ENCODE measurements around the gene CCDC102B. TPM values are rescaled to one million over a fixed set of nuclear protein-coding genes. Genes with fewer than 3 reads are reported as not detected.

The CCDC102B gene
- total RNA-seq, 1 donor, result 3.1 TPM

GRCh38 chr18:68840554-68841263, 42.8 kb downstream of the CCDC102B start:
- TF ChIP-seq CTCF (IDR thresholded peaks at IDR 0.05; ENCODE audit: insufficient read depth, low read length), result no peak
- H3K4me3 ChIP-seq (ENCODE audit: low read depth, low read length), result no peak overlapping the region
- DNase-seq (ENCODE audit: low read depth), result peak; percentile 95

GRCh38 chr18:68841301-68841700, 43.4 kb downstream of the CCDC102B start:
- DNase-seq (ENCODE audit: low read depth), result no peak
- H3K4me3 ChIP-seq (ENCODE audit: low read depth, low read length), result no peak overlapping the region
- no peak for TF ChIP-seq CTCF (IDR thresholded peaks at IDR 0.05; ENCODE audit: insufficient read depth, low read length)

GRCh38 chr18:68842951-68843350, 45.1 kb downstream of the CCDC102B start:
- no peak overlapping the region for H3K4me3 ChIP-seq (ENCODE audit: low read depth, low read length)
- TF ChIP-seq CTCF (IDR thresholded peaks at IDR 0.05; ENCODE audit: insufficient read depth, low read length), result no peak
- DNase-seq (ENCODE audit: low read depth), result no peak

GRCh38 chr18:68843473-68844089, 45.7 kb downstream of the CCDC102B start:
- DNase-seq (ENCODE audit: low read depth), result peak; percentile 15
- TF ChIP-seq CTCF (IDR thresholded peaks at IDR 0.05; ENCODE audit: insufficient read depth, low read length), result peak; percentile 35
- H3K4me3 ChIP-seq (ENCODE audit: low read depth, low read length), result no peak overlapping the region

GRCh38 chr18:68847219-68847837, 49.4 kb downstream of the CCDC102B start:
- H3K4me3 ChIP-seq (ENCODE audit: low read depth, low read length), result no peak overlapping the region
- peak; percentile 65 for TF ChIP-seq CTCF (IDR thresholded peaks at IDR 0.05; ENCODE audit: insufficient read depth, low read length)
- DNase-seq (ENCODE audit: low read depth), result peak; percentile 66

- no peak overlapping the region for H3K4me3 ChIP-seq (ENCODE audit: low read depth, low read length)
- no peak for DNase-seq (ENCODE audit: low read depth)
- TF ChIP-seq CTCF (IDR thresholded peaks at IDR 0.05; ENCODE audit: insufficient read depth, low read length), result no peak
These were observed 50.4 kb downstream of the CCDC102B start for GRCh38 chr18:68848242-68848641.
